ENCODE results near the gene RFPL4A. TPM values are rescaled to one million over a fixed set of nuclear protein-coding genes. Genes with fewer than 3 reads are reported as not detected.

RFPL4A gene
- total and polyA plus RNA-seq, 10 of the 15 experiments (the other 5 are each of a cell fraction or from before 2014, with no cell fraction given), result 0.18 TPM; not detected in 9

GRCh38 chr19:55795021-55795420 lies 36.1 kb downstream of the RFPL4A start (continued):
- TF ChIP-seq, protein P1, sequence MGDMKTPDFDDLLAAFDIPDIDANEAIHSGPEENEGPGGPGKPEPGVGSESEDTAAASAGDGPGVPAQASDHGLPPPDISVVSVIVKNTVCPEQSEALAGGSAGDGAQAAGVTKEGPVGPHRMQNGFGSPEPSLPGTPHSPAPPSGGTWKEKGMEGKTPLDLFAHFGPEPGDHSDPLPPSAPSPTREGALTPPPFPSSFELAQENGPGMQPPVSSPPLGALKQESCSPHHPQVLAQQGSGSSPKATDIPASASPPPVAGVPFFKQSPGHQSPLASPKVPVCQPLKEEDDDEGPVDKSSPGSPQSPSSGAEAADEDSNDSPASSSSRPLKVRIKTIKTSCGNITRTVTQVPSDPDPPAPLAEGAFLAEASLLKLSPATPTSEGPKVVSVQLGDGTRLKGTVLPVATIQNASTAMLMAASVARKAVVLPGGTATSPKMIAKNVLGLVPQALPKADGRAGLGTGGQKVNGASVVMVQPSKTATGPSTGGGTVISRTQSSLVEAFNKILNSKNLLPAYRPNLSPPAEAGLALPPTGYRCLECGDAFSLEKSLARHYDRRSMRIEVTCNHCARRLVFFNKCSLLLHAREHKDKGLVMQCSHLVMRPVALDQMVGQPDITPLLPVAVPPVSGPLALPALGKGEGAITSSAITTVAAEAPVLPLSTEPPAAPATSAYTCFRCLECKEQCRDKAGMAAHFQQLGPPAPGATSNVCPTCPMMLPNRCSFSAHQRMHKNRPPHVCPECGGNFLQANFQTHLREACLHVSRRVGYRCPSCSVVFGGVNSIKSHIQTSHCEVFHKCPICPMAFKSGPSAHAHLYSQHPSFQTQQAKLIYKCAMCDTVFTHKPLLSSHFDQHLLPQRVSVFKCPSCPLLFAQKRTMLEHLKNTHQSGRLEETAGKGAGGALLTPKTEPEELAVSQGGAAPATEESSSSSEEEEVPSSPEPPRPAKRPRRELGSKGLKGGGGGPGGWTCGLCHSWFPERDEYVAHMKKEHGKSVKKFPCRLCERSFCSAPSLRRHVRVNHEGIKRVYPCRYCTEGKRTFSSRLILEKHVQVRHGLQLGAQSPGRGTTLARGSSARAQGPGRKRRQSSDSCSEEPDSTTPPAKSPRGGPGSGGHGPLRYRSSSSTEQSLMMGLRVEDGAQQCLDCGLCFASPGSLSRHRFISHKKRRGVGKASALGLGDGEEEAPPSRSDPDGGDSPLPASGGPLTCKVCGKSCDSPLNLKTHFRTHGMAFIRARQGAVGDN (IDR thresholded peaks at IDR 0.05), result no peak
- no peak for TF ChIP-seq MEF2B (IDR thresholded peaks at IDR 0.05; ENCODE audit: partially characterized antibody, poor library complexity, severe bottlenecking)
- no peak for TF ChIP-seq BHLHE40 (IDR thresholded peaks at IDR 0.05; ENCODE audit: borderline replicate concordance in 1 of 2, low read depth in 2 of 2, low read length in 1 of 2)
- TF ChIP-seq CBFB (IDR thresholded peaks at IDR 0.05; ENCODE audit: low read depth), result no peak
- no peak for TF ChIP-seq POU2F2 (IDR thresholded peaks at IDR 0.05; ENCODE audit: borderline replicate concordance, low read depth, low read length)
- TF ChIP-seq SP1 (IDR thresholded peaks at IDR 0.05; ENCODE audit: low read depth, low read length), result no peak
- no peak for TF ChIP-seq SREBF1 (IDR thresholded peaks at IDR 0.05; ENCODE audit: low read length)
- TF ChIP-seq SUZ12 (IDR thresholded peaks at IDR 0.05; ENCODE audit: unreplicated experiment), result no peak
- TF ChIP-seq, protein P2, sequence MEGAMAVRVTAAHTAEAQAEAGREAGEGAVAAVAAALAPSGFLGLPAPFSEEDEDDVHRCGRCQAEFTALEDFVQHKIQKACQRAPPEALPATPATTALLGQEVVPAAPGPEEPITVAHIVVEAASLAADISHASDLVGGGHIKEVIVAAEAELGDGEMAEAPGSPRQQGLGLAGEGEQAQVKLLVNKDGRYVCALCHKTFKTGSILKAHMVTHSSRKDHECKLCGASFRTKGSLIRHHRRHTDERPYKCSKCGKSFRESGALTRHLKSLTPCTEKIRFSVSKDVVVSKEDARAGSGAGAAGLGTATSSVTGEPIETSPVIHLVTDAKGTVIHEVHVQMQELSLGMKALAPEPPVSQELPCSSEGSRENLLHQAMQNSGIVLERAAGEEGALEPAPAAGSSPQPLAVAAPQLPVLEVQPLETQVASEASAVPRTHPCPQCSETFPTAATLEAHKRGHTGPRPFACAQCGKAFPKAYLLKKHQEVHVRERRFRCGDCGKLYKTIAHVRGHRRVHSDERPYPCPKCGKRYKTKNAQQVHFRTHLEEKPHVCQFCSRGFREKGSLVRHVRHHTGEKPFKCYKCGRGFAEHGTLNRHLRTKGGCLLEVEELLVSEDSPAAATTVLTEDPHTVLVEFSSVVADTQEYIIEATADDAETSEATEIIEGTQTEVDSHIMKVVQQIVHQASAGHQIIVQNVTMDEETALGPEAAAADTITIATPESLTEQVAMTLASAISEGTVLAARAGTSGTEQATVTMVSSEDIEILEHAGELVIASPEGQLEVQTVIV (IDR thresholded peaks at IDR 0.05; ENCODE audit: borderline replicate concordance, partially characterized antibody), result no peak
- TF ChIP-seq ZZZ3 (IDR thresholded peaks at IDR 0.05; ENCODE audit: control insufficient read depth, insufficient read length, low read depth), result no peak
- TF ChIP-seq NR2F1 (conservative IDR thresholded peaks at IDR 0.05), result no peak
- no peak for TF ChIP-seq ATF2 (IDR thresholded peaks at IDR 0.05; ENCODE audit: low read length)

Measured in GM12878 (cell line).